ENCODE measurements around the gene MUC15. TPM values are rescaled to one million over a fixed set of nuclear protein-coding genes. Genes with fewer than 3 reads are reported as not detected.

MUC15 gene
- total and polyA plus RNA-seq, 2 of the 8 experiments (the other 6 are each of a cell fraction or from before 2014, with no cell fraction given): not detected

GRCh38 chr11:26551186-26551801 is 20.8 kb downstream of the MUC15 start (continued):
- TF ChIP-seq TCF12 (IDR thresholded peaks at IDR 0.05; ENCODE audit: low read depth, low read length): no peak
